Measurements from ENCODE around the gene TRIM59.
"Not testable (repeated sequence)": the region's sequence is repeated elsewhere in the genome, so short reads cannot be mapped to it uniquely, and the experiment has no call there.

Gene TRIM59

GRCh38 chr3:160452251-160452650 lies 2.7 kb upstream of the TRIM59 start:
- DNase-seq, result not testable (repeated sequence)

DNA sequence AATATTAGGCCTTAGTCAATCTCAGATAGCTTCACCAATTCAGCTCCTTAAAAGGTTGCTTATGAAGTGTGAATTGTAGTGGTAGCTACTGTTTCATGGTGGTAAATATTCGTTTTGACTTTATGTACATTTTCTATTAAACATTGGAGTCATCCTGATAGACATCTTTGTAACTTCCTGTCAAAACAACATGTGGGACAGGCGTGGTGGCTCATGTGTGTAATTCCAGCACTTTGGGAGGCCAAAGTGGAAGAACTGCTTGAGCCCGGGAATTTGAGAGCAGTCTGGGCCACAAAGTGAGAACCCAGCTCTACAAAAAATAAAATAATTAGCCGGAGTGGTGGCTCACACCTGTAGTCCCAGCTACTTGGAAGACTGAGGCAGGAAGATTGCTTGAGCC lies 2.0 kb upstream of the TRIM59 start:
- DNase-seq, result no peak

- DNase-seq, result no peak
These were observed 1.3 kb upstream of the TRIM59 start for GRCh38 chr3:160450846-160451245.

DNA sequence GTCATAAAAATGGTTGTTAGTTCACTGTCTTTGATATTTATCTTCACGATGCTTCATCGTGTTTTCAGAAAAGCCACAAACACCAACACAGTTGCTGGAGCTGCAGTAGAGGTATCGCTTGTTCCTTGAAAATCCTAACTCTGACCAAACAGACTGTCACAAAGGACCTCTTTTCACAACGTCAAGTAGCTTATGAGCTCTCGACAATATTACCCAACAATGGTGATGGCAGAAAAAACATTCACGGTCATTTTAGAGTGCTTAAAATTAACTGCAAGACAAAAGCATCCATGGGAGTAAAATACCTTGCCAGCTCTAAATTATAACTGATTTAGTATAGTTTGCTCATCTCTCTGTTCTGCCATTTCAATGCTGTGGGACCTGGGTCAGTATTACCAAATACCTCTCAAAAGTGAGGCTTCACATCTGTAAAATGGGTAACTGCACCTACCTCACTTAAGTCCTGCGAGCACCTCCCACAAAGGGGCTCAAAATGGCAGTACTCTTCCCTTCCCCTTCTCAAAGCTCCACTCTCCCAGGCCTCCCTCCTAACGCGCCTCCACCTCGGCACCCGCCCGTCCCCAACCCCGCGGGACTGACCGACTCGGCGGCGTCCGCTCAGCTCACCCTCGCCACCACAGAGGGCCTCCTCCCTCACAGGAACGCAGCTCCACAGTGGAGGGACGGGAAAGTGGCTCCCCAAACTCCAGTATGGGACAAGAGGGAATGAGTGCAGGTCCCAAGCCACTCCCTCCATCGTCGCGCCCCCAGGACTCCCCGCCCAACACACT lies 546 bp downstream of the TRIM59 start:
- DNase-seq, result no peak

GRCh38 chr3:160447544-160447943 lies 2.0 kb downstream of the TRIM59 start:
- DNase-seq, result no peak

DNA sequence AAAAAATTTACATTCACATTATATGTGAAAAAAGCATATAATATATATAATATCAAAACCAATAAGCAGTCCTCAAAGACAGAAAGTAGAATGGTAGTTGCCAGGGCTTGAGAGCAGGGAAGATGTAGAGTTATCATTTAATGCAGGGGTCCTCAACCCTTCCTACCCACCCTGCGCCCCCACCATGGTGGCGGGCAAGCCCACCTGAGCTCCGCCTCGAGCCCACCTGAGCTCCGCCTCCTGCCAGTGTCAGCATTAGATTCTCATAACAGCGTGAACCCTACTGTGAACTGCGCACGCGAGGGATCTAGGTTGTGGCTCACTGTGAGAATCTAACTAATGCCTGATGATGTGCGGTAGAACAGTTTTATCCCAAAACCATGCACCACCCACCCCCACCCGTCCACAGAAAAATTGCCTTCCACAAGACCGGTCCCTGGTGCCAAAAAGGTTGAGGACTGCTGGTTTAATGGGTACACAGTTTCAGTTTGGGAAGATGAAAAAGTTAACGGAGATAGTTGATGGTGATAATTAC lies 3.0 kb downstream of the TRIM59 start:
- DNase-seq, result no peak

DNA sequence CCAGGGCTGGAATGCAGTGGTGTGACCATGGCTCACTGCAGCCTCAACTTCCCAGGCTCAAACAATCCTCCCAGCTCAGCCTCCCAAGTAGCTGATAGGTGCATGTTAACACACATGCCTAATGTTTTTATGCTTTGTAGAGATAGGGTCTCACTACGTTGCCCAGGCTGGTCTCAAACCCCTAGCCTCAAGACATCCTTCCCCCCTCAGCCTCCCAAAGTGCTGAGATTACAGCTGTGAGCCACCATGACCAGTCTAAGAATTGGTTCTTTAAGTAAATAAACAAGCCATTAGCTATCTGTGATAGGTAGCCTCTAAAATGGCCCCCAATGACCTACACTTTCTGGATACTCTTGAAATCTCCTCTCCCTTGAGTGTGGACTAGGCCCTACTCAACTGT lies 3.7 kb downstream of the TRIM59 start:
- no peak for DNase-seq

GRCh38 chr3:160444411-160444810 lies 5.2 kb downstream of the TRIM59 start:
- DNase-seq, result no peak

GRCh38 chr3:160440687-160441086 lies 8.9 kb downstream of the TRIM59 start:
- DNase-seq, result no peak

DNA sequence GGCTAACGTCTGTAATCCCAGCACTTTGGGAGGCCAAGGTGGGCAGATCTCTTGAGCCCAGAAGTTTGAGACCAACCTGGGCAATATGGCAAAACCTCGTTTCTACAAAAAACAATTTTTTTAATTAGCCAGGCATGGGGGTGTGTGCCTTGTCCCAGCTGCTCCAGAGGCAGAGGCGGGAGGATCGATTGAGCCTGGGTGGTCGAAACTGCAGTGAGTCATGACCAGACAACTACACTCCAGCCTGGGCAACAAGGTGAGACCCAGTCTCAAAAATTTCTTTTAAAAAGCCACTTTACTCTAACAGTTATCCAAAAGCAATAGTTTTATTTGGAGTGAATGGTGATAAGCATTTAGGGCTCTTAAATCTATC lies 12.5 kb downstream of the TRIM59 start:
- no peak for DNase-seq

GRCh38 chr3:160435747-160436146 lies 13.8 kb downstream of the TRIM59 start:
- DNase-seq, result no peak

- DNase-seq, result no peak
These were observed 14.5 kb downstream of the TRIM59 start for GRCh38 chr3:160435095-160435494.

- no peak for DNase-seq
These were observed 15.5 kb downstream of the TRIM59 start for GRCh38 chr3:160434071-160434470.

GRCh38 chr3:160427832-160428424 lies 21.7 kb downstream of the TRIM59 start:
- no peak for DNase-seq

- DNase-seq, result no peak
These were observed 32.3 kb downstream of the TRIM59 start for GRCh38 chr3:160417311-160417710.

DNA sequence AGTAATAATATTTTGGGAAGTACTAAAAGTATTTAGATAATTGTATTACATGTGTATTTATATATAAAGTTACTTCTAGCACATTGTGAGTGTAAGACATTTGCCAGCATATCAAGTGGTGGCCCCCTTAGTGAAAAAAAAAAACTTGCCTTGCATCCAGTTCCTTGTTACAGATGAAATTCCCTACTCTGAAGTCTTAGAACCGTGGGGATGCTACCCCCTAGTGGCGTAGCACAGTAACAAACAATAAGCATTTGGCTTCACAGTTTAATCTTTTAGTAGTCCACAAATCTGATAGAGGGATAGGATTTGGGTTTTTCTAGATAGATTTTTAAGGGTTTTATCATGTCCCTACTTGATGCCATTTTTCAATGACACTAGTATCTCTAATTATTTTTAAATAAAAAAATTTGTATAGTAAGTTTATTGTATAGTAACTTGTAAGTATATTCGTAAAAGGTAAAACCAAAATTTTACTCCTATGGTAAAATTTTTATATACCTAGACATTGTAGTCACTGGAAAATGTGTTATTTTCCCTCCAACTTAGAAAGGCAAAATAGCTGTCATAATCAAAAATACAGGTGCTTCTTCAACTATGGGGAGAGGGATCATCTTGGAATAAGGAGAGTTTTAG lies 35.9 kb downstream of the TRIM59 start:
- DNase-seq, result peak; percentile 78

DNA sequence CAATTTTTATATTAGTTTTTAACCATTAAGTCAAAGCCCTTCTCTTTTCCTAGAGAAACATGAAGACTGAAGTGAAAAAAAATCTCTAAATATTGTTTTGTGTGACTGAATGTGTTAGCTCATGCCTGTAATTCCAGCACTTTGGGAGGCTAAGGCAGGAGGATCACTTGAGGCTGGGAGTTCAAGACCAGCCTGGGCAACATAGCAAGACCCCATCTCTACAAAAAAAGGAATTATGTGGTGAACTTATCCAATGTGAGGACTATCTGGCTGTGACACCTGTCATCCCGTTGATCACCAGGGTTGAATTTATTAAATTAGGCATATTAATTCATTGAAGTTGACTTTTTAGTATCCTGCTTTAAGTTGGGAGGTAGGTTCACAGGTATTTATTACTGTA lies 37.1 kb downstream of the TRIM59 start:
- no peak for DNase-seq

DNA sequence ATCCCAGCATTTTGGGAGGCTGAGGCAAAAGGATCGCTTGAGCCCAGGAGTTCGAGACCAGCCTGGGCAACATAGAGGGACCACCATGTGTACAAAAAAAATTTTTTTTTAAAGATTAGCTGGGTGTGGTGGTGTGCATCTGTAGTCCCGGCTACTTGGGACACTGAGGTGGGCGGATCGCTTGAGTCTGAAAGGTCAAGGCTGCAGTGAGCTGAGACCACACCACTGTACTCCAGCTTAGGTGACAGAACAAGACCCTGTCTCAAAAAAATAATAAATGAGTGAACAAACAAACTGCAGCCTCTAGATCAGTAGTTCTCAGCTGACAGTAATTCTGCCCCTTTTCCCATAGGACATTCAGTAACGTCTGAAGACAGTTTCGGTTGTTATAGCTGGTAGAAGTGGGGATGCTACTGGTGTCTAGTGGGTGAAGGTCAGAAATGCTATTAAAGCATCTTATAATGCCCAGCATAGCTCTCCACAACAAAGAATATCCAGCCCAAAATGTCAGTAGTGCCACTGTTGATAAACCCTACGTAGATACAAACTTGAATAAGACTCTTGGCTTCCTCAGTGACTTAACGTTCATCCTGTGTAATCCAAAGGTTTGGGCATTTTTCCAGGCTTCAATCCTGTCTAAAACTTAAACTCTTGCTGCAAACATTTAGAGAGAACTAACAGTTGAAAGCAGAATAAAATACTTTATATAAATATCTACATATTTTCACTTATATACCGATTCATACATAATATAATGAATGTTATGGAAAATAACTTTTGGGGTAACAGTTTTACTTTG lies 39.6 kb downstream of the TRIM59 start:
- no peak for DNase-seq

GRCh38 chr3:160403796-160404470 lies 45.7 kb downstream of the TRIM59 start:
- no peak for DNase-seq

GRCh38 chr3:160403028-160403545 lies 46.5 kb downstream of the TRIM59 start:
- no peak for DNase-seq

GRCh38 chr3:160402221-160403027 lies 47.2 kb downstream of the TRIM59 start:
- no peak for DNase-seq
